ENCODE measurements around the gene ST7.
"Not testable (repeated sequence)": the region's sequence is repeated elsewhere in the genome, so short reads cannot be mapped to it uniquely, and the experiment has no call there.

The ST7 gene

GRCh38 chr7:116953372-116953905 is at the start of gene ST7:
Gene ST7, plus strand, starts transcription at chr7:116953501. Its CDS starts 40 bp downstream, at chr7:116953541.
- peak; percentile 59 for DNase-seq

- no peak for DNase-seq
Measured at GRCh38 chr7:116906391-116906790, 46.9 kb upstream of the ST7 start.

- DNase-seq = no peak
Measured at GRCh38 chr7:116910383-116910782, 42.9 kb upstream of the ST7 start.

GRCh38 chr7:116911801-116912200 is 41.5 kb upstream of the ST7 start:
- no peak for DNase-seq

- no peak for DNase-seq
Measured at GRCh38 chr7:116912269-116912909, 40.9 kb upstream of the ST7 start.

GRCh38 chr7:116918704-116919103 is 34.6 kb upstream of the ST7 start:
- DNase-seq = no peak

- DNase-seq = no peak
Measured at GRCh38 chr7:116920359-116920758, 32.9 kb upstream of the ST7 start.

GRCh38 chr7:116922545-116922944 is 30.8 kb upstream of the ST7 start:
- no peak for DNase-seq

- DNase-seq = no peak
Measured at GRCh38 chr7:116924741-116925140, 28.6 kb upstream of the ST7 start.

GRCh38 chr7:116929021-116929420 is 24.3 kb upstream of the ST7 start:
- no peak for DNase-seq

GRCh38 chr7:116929914-116930913 is 23.1 kb upstream of the ST7 start:
- DNase-seq = peak; percentile 75

GRCh38 chr7:116932566-116932965 is 20.7 kb upstream of the ST7 start:
- DNase-seq = no peak

GRCh38 chr7:116933465-116933864 is 19.8 kb upstream of the ST7 start:
- DNase-seq = no peak

- no peak for DNase-seq
Measured at GRCh38 chr7:116934580-116934979, 18.7 kb upstream of the ST7 start.

GRCh38 chr7:116936844-116937243 is 16.5 kb upstream of the ST7 start:
- DNase-seq = not testable (repeated sequence)

GRCh38 chr7:116938678-116939077 is 14.6 kb upstream of the ST7 start:
- DNase-seq = no peak

GRCh38 chr7:116940689-116941370 is 12.5 kb upstream of the ST7 start:
- no peak for DNase-seq

- DNase-seq = no peak
Measured at GRCh38 chr7:116942504-116942903, 10.8 kb upstream of the ST7 start.

- DNase-seq = no peak
Measured at GRCh38 chr7:116948934-116949333, 4.4 kb upstream of the ST7 start.

GRCh38 chr7:116949941-116950801 is 3.1 kb upstream of the ST7 start:
- DNase-seq = no peak

- DNase-seq = no peak
Measured at GRCh38 chr7:116950889-116951351, 2.4 kb upstream of the ST7 start.

All from activated gamma-delta T cell treated with Interleukin-2 at 50 U/mL for 16 hours (primary cell).